NCI-H526 (cell line): ENCODE measurements around the gene ZNF554.
"Not testable (repeated sequence)": the region's sequence is repeated elsewhere in the genome, so short reads cannot be mapped to it uniquely, and the experiment has no call there.

Source experiments
- DNase-seq, 2 experiments: peaks; one replicate each; lab custom pipeline; 2025; lab: John Stamatoyannopoulos, UW

The ZNF554 gene

DNA sequence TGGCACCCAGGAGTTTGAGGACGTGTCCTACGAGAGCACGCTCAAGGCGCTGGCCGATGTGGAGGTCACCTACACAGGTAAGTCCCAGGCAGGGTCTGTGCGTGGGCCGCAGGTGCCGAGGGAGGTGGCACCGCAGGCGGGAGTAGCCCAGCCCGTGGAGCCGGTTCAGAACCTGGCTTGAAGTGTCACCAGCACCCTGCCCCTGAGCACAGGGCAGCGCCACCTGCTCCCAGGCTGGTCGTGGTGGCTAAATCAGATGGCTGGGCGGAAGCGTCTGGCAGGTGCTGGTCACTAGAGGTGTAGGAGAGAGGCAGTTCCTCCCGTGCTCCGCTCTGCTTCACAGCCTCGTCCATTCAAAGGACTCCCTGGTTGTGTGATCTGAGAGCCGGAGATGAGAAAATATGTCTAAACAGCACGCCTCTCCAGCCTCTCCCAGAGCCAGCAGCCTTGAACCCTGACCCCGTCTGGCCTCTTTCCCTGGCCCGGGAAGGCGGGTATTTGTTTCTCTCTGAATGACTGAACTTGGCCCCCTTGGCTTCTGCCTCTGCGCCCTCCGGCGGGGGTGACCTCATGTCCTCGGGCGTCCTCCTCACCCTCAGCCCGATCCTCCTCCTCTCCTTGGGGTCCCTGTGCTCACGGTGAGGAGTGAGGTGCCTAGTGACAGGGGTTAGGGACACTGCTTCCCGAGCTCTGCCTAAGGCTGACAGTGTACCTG, 29.0 kb upstream of the ZNF554 start:
- DNase-seq: no peak

- no peak for DNase-seq
These were observed 28.2 kb upstream of the ZNF554 start for GRCh38 chr19:2791440-2791839.

DNA sequence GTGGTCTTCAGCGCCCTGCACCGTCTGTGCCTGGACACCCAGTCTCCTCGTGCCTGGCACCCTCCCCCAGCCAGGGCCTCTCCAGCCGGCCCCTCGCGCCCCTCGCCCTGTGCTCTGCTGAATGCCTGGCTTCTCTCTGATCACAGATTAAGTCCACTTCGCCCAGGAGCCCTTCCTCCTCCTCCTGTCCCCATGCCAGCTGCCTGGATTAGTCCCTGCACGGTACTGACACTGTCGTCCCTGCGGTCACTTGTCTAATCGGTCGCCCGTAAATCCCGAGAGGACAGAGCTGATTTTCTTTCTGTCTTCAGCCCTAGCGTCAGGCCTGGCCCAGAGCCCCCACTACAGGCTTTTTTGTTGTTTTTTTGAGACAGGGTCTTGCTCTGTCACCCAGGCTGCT, 27.8 kb upstream of the ZNF554 start:
- DNase-seq: no peak

GRCh38 chr19:2792666-2793065, 27.0 kb upstream of the ZNF554 start:
- not testable (repeated sequence) for DNase-seq

DNA sequence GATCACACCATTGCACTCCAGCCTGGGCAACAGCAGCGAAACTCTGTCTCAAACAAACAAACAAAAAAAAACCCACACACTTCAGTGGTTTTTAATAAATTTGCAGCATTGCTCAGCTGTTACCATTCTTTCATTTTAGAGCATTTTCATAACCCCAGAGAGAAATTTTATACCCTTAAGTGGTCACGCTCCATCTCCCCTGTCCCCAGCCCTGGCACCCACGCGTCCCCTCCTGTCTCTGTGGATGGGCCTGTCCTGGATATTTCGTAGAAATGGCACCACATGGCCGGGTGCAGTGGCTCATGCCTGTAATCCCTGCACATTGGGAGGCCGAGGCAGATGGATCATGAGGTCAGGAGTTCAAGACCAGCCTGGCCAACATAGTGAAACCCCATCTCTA, 26.5 kb upstream of the ZNF554 start:
- no peak for DNase-seq

DNA sequence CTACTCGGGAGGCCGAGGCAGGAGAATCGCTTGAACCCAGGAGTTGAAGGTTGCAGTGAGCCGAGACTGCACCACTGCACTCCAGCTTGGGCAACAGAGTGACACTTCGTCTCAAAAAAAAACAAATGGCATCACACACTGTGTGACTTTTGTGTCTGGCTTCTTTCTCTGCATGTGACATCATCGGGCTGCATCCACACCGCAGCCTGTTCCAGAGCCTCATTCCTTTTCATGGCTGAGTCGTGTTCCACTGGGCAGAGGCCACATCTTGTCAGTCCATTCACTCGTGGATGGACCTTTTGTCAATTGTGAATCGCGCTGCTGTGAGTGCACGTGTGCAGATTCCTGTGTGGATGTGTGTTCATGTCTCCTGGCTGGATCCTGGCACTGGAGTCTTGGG, 26.1 kb upstream of the ZNF554 start:
- DNase-seq: no peak

- DNase-seq: no peak
These were observed 23.6 kb upstream of the ZNF554 start for GRCh38 chr19:2795827-2796658.

- no peak for DNase-seq
These were observed 22.9 kb upstream of the ZNF554 start for GRCh38 chr19:2796659-2797266.

- no peak for DNase-seq
These were observed 22.4 kb upstream of the ZNF554 start for GRCh38 chr19:2797280-2797679.

DNA sequence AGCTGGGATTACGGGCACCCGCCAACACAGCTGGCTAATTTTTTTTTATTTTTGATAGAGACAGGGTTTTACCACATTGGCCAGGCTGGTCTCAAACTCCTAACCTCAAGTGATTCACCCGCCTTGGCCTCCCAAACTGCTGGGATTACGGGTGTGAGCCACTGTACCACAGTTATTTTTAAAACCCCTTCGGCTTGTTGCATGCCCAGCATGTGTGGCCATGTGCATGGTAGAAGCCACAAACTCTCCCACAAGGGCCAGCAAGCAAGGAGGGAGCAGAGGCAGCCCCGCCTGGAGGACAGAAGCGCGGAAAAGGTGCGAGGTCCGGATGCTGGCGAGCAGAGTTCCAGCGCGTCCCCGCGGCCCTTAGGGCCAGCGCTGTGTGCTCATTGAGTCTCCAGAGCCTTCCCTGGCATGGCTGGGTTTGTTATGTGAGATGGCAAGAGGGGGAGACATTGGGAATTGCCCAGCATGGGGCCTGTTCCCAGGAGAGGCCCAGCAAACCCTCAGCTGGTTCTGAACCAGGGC, 21.4 kb upstream of the ZNF554 start:
- no peak for DNase-seq

GRCh38 chr19:2798733-2799132, 20.9 kb upstream of the ZNF554 start:
- no peak for DNase-seq

GRCh38 chr19:2799273-2800020, 20.2 kb upstream of the ZNF554 start:
- DNase-seq: no peak

DNA sequence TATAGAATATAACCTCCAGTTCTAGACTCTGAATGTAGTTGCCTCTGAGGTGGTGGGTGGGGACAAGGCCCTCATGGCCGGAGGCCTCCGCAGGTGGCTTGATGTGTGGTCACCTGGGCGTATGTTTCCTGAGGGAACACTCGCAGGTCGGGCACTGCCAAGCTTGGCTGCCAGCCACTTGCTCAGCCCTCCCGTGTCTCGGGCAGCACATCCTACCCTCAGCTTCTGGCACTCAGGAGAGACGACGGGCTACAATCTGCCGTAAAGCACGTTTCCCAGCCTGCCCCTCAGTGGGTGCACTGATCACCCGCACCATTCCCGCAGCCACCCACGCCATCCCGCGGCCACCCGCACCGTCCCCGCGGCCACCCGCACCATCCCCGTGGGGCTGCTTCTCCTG, 19.2 kb upstream of the ZNF554 start:
- DNase-seq: no peak

- DNase-seq: no peak
These were observed 16.8 kb upstream of the ZNF554 start for GRCh38 chr19:2802826-2803225.

- DNase-seq: no peak
These were observed 16.0 kb upstream of the ZNF554 start for GRCh38 chr19:2803486-2804155.

GRCh38 chr19:2804156-2805004, 15.3 kb upstream of the ZNF554 start:
- no peak for DNase-seq

DNA sequence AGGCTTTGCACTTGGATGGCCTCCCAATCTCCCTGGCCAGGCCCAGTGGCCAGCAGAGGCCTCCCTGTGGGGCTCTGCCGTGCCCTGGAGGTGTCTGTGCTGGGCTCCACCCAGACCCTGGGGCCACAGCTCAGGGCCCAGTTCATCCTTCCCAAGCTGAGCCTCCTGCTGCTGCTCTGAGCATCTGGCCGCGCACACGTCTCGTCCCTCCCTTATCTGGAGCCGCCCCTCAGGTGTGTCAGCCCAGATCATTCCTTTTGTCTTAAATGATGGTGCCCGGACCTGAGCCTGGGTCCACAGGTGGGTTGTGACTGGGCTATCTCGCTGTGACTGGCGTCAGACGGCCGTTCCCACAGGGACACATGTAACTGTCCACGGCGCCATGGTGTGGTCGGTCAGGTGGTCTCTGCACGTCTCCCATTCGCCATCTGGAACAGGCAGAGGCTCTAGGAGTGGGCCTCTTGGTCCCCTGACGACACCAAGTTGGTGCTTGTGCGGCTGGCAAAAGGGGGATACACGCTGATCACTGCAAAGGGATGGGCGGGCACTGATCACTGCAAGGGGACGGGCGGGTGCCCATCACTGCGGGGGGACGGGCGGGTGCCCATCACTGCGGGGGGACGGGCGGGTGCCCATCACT, 14.3 kb upstream of the ZNF554 start:
- no peak for DNase-seq

DNA sequence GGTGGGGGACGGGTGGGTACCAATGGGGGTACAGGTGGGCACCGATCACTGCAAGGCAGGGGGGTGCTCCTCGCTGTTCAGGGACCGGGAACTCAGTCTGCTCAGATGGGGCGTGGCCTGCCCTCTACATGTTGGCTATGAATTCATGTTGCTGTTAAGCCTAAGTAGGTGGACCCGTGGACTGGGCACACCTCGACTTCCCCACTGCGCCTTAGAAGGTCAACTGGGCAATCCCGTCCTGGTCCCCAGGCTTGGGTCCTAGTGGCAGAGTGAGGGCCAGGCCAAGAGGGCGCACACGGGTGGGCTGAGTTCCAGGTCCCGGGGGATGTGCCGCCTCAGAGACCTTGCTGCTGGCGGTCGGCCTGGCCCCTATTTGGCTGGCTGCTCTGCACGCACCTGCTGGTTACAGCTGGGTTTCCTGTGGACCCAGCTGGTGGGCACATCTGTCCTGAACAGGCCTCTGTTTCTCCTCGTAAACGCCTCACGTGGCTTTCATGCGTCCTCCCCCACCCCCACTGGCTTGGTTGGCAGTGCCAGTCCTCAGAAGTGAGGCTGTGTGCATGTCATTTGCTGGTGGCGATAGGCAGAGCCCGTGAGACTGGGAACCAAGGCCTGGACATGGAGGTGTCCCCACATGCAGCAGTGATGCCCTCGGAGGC, 13.5 kb upstream of the ZNF554 start:
- DNase-seq: no peak

DNA sequence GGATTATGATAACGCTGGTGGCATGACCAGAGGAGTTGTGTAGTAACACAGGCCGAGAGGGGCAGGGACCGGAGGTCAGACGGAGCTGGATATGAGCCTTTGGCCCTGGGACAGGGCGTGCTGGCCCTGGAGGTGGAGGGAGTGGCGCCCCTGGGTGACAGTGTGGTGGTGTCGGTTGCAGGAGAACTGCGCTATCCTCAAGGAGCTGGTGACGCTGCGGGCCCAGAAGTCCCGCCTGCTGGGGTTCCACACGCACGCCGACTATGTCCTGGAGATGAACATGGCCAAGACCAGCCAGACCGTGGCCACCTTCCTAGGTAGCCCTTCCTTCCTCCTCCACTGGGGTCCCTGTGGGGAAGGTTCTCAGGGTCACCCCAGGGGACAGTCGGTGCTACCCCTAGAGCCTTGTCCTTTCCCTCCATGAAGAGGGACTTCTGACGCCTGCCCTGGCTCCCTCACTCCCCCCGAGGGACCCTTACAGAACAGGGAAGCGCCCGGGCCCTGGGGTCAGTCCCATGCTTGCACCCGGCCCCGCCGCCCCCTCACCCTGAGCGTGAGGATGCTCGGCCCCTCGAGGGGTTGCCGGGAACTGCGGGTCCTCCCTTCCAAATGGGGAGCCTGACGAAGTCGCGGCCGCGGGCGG, 12.8 kb upstream of the ZNF554 start:
- DNase-seq: no peak
